H1 (cell line): Measurements from ENCODE around the gene NMT1. TPM values are rescaled to one million over a fixed set of nuclear protein-coding genes. Genes with fewer than 3 reads are reported as not detected.

Experiments used
- CHD2 ChIP-seq: IDR thresholded peaks from 2 replicates; pipeline ENCODE4 v1.6.1; 2012; ENCODE audit warnings: low read length, improper control_type of control experiment
- RFX5 ChIP-seq: IDR thresholded peaks from 2 replicates; pipeline ENCODE4 v1.6.1; 2011; ENCODE audit warnings: low read depth, low read length, improper control_type of control experiment, borderline replicate concordance
- SRF ChIP-seq: IDR thresholded peaks from 2 replicates; pipeline ENCODE4 v1.6.1; 2011; ENCODE audit warnings: mild to moderate bottlenecking, low read depth, low read length, moderate library complexity
- polyA plus RNA-seq, 7 experiments: library from polyadenylated mRNA; depleted of rRNA in 3 of 7; stranded (reverse) in 5 of 7; unstranded in 2 of 7; fragments of >200 nt in 5 of 7; fragments of 200-250 nt in 2 of 7; gene quantifications; 1 replicate in 5 of 7; 2 replicates in 1 of 7; 4 replicates in 1 of 7; pipeline versions ENCODE4 v1.2.1 to v1.2.3, GENCODE V29; 2011 to 2013; ENCODE audit warnings: missing spikeins in 2 of 7, mixed read lengths in 2 of 7
- total RNA-seq: library from RNA; stranded (reverse); fragmentation: NEBNext Ultra II Directional; extraction: Animal tissue kit (Norgen Biotek cat#: 25700); gene quantifications from 2 replicates; pipeline ENCODE4 v1.2.1, GENCODE V29; 2021

The NMT1 gene
- total and polyA plus RNA-seq, 2 of the 8 experiments (the other 6 are each of a cell fraction or from before 2014, with no cell fraction given) = 42.9 to 149 TPM

- TF ChIP-seq RFX5 (no peak), CHD2 (no peak), SRF (no peak)
Measured at GRCh38 chr17:45098081-45098868, 37.2 kb downstream of the NMT1 start (continued).
